ENCODE results near the gene PRKAG2. TPM values are rescaled to one million over a fixed set of nuclear protein-coding genes. Genes with fewer than 3 reads are reported as not detected.
"Not testable (repeated sequence)": the region's sequence is repeated elsewhere in the genome, so short reads cannot be mapped to it uniquely, and the experiment has no call there.

The PRKAG2 gene
- total RNA-seq, 1 experiment from 2014 or later: 23.9 TPM

GRCh38 chr7:151877911-151878835 lies 1.3 kb upstream of the PRKAG2 start:
- peak overlapping the region; percentile 93 for H3K4me2 ChIP-seq (ENCODE audit: low read length)
- H4K20me1 ChIP-seq (ENCODE audit: low read length): no peaks in the 10 kb centered on the region
- no peaks in the 10 kb centered on the region for H3K9me3 ChIP-seq (ENCODE audit: low read length)
- H3K9ac ChIP-seq (ENCODE audit: low read length): no peak overlapping the region
- H3K4me3 ChIP-seq (ENCODE audit: low read length): no peak overlapping the region; the same call in 1 of the 2 replicates
- H3K27ac ChIP-seq (ENCODE audit: low read length): no peak overlapping the region
- no peak overlapping the region for H2AFZ ChIP-seq (ENCODE audit: low read length)
- ChIA-PET CTCF (no interaction called here), POLR2A (ENCODE audit: unreplicated experiment) (no interaction called here)
- BruUV-seq (replicated peaks): no TSS peak
- intact Hi-C loops (cut with micrococcal nuclease): loop anchor here (2.0 kb wide), 1 partner anchor 55 kb away; no protein-coding TSS in a partner anchor
- no peak for TF ChIP-seq CTCF (conservative IDR thresholded peaks at IDR 0.05; ENCODE audit: low read depth, low read length)
- TF ChIP-seq EZH2 (IDR thresholded peaks at IDR 0.05; ENCODE audit: low read length, unreplicated experiment): no peak
- TF ChIP-seq EZH2phosphoT487 (IDR thresholded peaks at IDR 0.05; ENCODE audit: borderline replicate concordance, low read length): no peak
- H3K36me3 ChIP-seq (ENCODE audit: low read depth, low read length): no peaks in the 10 kb centered on the region
- DNase-seq (no peak), ATAC-seq (no peak)
- peaks cover 28% of the 10 kb centered on the region for H3K27me3 ChIP-seq (ENCODE audit: low read length)
- H3F3A ChIP-seq (ENCODE audit: low read length, unreplicated experiment): no peaks in the 10 kb centered on the region
- no peaks in the 10 kb centered on the region for H3K79me2 ChIP-seq (ENCODE audit: low read length)
- peaks cover 15% of the 10 kb centered on the region for H3K4me1 ChIP-seq (ENCODE audit: insufficient read depth, low read length)
- no peaks in the 10 kb centered on the region for H3K9me2 ChIP-seq (replicated peaks; ENCODE audit: low read length)

GRCh38 chr7:151875942-151876898 lies 695 bp downstream of the PRKAG2 start:
- Histone ChIP-seq H3K9me2 (replicated peaks; ENCODE audit: low read length) (no peaks in the 10 kb centered on the region), H4K20me1 (ENCODE audit: low read length) (no peaks in the 10 kb centered on the region), H3K4me3 (ENCODE audit: low read length) (peak overlapping the region; percentile 83), H3K36me3 (ENCODE audit: low read depth, low read length) (no peaks in the 10 kb centered on the region), H3K9me3 (ENCODE audit: low read length) (no peaks in the 10 kb centered on the region), H3K9ac (ENCODE audit: low read length) (peak overlapping the region; percentile 2; the same call in 1 of the 2 replicates), H2AFZ (ENCODE audit: low read length) (peak overlapping the region; percentile 98), H3K27me3 (ENCODE audit: low read length) (peaks cover 19% of the 10 kb centered on the region), H3K79me2 (ENCODE audit: low read length) (no peaks in the 10 kb centered on the region), H3K27ac (ENCODE audit: low read length) (no peak overlapping the region), H3F3A (ENCODE audit: low read length, unreplicated experiment) (no peaks in the 10 kb centered on the region), H3K4me2 (ENCODE audit: low read length) (peak overlapping the region; percentile 93), H3K4me1 (ENCODE audit: insufficient read depth, low read length) (peaks cover 15% of the 10 kb centered on the region)
- CTCF ChIA-PET: interaction anchor here (0.8 to 1.1 kb wide), 2 partner anchors 93 to 94 kb away, joined by 3 to 6 read pairs; no protein-coding TSS in a partner anchor
- intact Hi-C loops (cut with micrococcal nuclease): loop anchor here (2.0 kb wide), 1 partner anchor 57 kb away; no protein-coding TSS in a partner anchor
- TF ChIP-seq EZH2 (IDR thresholded peaks at IDR 0.05; ENCODE audit: low read length, unreplicated experiment): no peak
- DNase-seq (peak; percentile 24), ATAC-seq (peak; percentile 59)
- no TSS peak for BruUV-seq (replicated peaks)
- POLR2A ChIA-PET (ENCODE audit: unreplicated experiment): no interaction called here

- H4K20me1 ChIP-seq (ENCODE audit: low read length); H3K9me3 ChIP-seq (ENCODE audit: low read length); H3K9me2 ChIP-seq (replicated peaks; ENCODE audit: low read length); H3K27ac ChIP-seq (ENCODE audit: low read length); POLR2A ChIA-PET (ENCODE audit: unreplicated experiment); H3K4me3 ChIP-seq (ENCODE audit: low read length); H3F3A ChIP-seq (ENCODE audit: low read length, unreplicated experiment); ATAC-seq; DNase-seq; intact Hi-C loops (cut with micrococcal nuclease); H3K9ac ChIP-seq (ENCODE audit: low read length); H3K36me3 ChIP-seq (ENCODE audit: low read depth, low read length); H3K79me2 ChIP-seq (ENCODE audit: low read length); BruUV-seq (replicated peaks); H2AFZ ChIP-seq (ENCODE audit: low read length): not testable (repeated sequence)
- Histone ChIP-seq H3K27me3 (ENCODE audit: low read length) (peaks cover 19% of the 10 kb centered on the region), H3K4me1 (ENCODE audit: insufficient read depth, low read length) (peaks cover 15% of the 10 kb centered on the region), H3K4me2 (ENCODE audit: low read length) (peak overlapping the region; percentile 93; the same call in 1 of the 2 replicates)
- CTCF ChIA-PET: interaction anchor here (0.6 kb wide), 1 partner anchor 20 kb away, joined by 3 read pairs; no protein-coding TSS in a partner anchor
Observed at GRCh38 chr7:151874479-151874878, 2.4 kb downstream of the PRKAG2 start.

Data from PC-3 (cell line).